GM12878 (cell line): ENCODE results near the gene SMYD5. TPM values are rescaled to one million over a fixed set of nuclear protein-coding genes. Genes with fewer than 3 reads are reported as not detected.

Experiments used
- EED ChIP-seq: sonication (generic); IDR thresholded peaks from 2 replicates; pipeline ENCODE4 v1.6.1; 2016; ENCODE audit warnings: antibody characterized with exemption, low read depth
- FOXK2 ChIP-seq: fragments of 450-650 bp; IDR thresholded peaks from 2 replicates; pipeline ENCODE4 v1.6.1; 2017; ENCODE audit warnings: mild to moderate bottlenecking, moderate library complexity
- HCFC1 ChIP-seq: fragments of 150-350 bp; IDR thresholded peaks from 2 replicates; pipeline ENCODE4 v1.6.1; 2014; ENCODE audit warnings: low read length
- MYC ChIP-seq: IDR thresholded peaks from 2 replicates; pipeline ENCODE4 v1.6.1; 2011; ENCODE audit warnings: mild to moderate bottlenecking, low read length, moderate library complexity, inconsistent platforms; ENCODE audit not compliant: insufficient read depth, insufficient replicate concordance, insufficient read length, severe bottlenecking
- PAX5 ChIP-seq: IDR thresholded peaks from 2 replicates; pipeline ENCODE4 v1.6.1; 2011; ENCODE audit warnings: low read depth, low read length, borderline replicate concordance
- POLR2A ChIP-seq: IDR thresholded peaks from 2 replicates; pipeline ENCODE4 v1.6.1; 2011; ENCODE audit warnings: low read depth, mild to moderate bottlenecking, low read length
- SKIL ChIP-seq: fragments of 450-650 bp; IDR thresholded peaks from 2 replicates; pipeline ENCODE4 v1.6.1; 2017; ENCODE audit warnings: mild to moderate bottlenecking, low read depth, inconsistent platforms; ENCODE audit not compliant: poor library complexity, severe bottlenecking
- SREBF2 ChIP-seq: IDR thresholded peaks from 2 replicates; pipeline ENCODE4 v1.6.1; 2012; ENCODE audit warnings: mild to moderate bottlenecking, low read length
- ZBTB4 ChIP-seq: fragments of 450-650 bp; formaldehyde crosslinking; IDR thresholded peaks from 2 replicates; pipeline ENCODE4 v1.4.0; 2022; ENCODE audit warnings: mild to moderate bottlenecking, moderate library complexity
- polyA plus RNA-seq, 11 experiments: library from polyadenylated mRNA; depleted of rRNA in 4 of 11; unstranded in 6 of 11; stranded (reverse) in 5 of 11; fragments of >200 nt; fragmentation: Nextera tagmentation in 4 of 11; fragmentation: Illumina TruSeq in 1 of 11; extraction: Ambion mirVana in 4 of 11; extraction: Trizol in 1 of 11; gene quantifications; 1 replicate in 1 of 11; 2 replicates in 10 of 11; pipeline versions ENCODE4 v1.2.1 to v1.2.3, GENCODE V29; 2011 to 2016; ENCODE audit warnings: inconsistent platforms in 2 of 11, missing spikeins in 2 of 11, low read depth in 1 of 11
- total RNA-seq, 4 experiments: library from RNA; depleted of rRNA in 3 of 4; stranded (reverse); fragments of >200 nt in 3 of 4; fragmentation: Illumina TruSeq in 1 of 4; extraction: Trizol in 1 of 4; gene quantifications; 2 replicates each; pipeline versions ENCODE4 v1.2.1 to v1.2.3, GENCODE V29; 2013 to 2021

The SMYD5 gene
- total and polyA plus RNA-seq, 10 of the 15 experiments (the other 5 are each of a cell fraction or from before 2014, with no cell fraction given), result 6.1 to 35.3 (median 26.4) TPM

GRCh38 chr2:73225513-73226360, 11.7 kb downstream of the SMYD5 start (continued):
- TF ChIP-seq SKIL (no peak), FOXK2 (no peak), PAX5 (no peak), ZBTB4 (CRISPR knock-in tag) (no peak), HCFC1 (no peak), MYC (no peak), EED (no peak), SREBF2 (no peak), POLR2A (no peak)
